ENCODE results near the gene PPP2R5E. TPM values are rescaled to one million over a fixed set of nuclear protein-coding genes. Genes with fewer than 3 reads are reported as not detected.
A peak's percentile ranks its signal among the peaks of the same experiment; 100 is the strongest.

Gene PPP2R5E
- total RNA-seq, 1 donor from 2014 or later, result 50.8 TPM

- no peak for DNase-seq (ENCODE audit: extremely low spot score, unreplicated experiment)
- Mint-ChIP-seq H3K36me3 (peaks cover 20% of the 10 kb centered on the region), H3K4me3 (no peak overlapping the region), H3K9me3 (no peaks in the 10 kb centered on the region), H3K27me3 (no peaks in the 10 kb centered on the region), H3K27ac (no peak overlapping the region), H3K4me1 (ENCODE audit: unreplicated experiment) (peaks cover 6% of the 10 kb centered on the region)
- TF ChIP-seq CTCF (conservative IDR thresholded peaks at IDR 0.05), result no peak
Measured at GRCh38 chr14:63404906-63405305, 138.3 kb downstream of the PPP2R5E start.

- H3K36me3 Mint-ChIP-seq, result peaks cover 28% of the 10 kb centered on the region
- TF ChIP-seq CTCF (conservative IDR thresholded peaks at IDR 0.05), result no peak
- no peaks in the 10 kb centered on the region for H3K9me3 Mint-ChIP-seq
- H3K4me1 Mint-ChIP-seq (ENCODE audit: unreplicated experiment), result peaks cover 6% of the 10 kb centered on the region
- H3K27me3 Mint-ChIP-seq, result no peaks in the 10 kb centered on the region
- peak overlapping the region; percentile 16 for H3K27ac Mint-ChIP-seq
- no peak for DNase-seq (ENCODE audit: extremely low spot score, unreplicated experiment)
- no peak overlapping the region for H3K4me3 Mint-ChIP-seq
Measured at GRCh38 chr14:63401646-63402045, 141.5 kb downstream of the PPP2R5E start.

- no peak for TF ChIP-seq CTCF (conservative IDR thresholded peaks at IDR 0.05)
- H3K36me3 Mint-ChIP-seq, result peaks cover 35% of the 10 kb centered on the region
- H3K4me1 Mint-ChIP-seq (ENCODE audit: unreplicated experiment), result peaks cover 15% of the 10 kb centered on the region
- DNase-seq (ENCODE audit: extremely low spot score, unreplicated experiment), result no peak
- no peaks in the 10 kb centered on the region for H3K27me3 Mint-ChIP-seq
- no peak overlapping the region for H3K27ac Mint-ChIP-seq
- no peak overlapping the region for H3K4me3 Mint-ChIP-seq
- no peaks in the 10 kb centered on the region for H3K9me3 Mint-ChIP-seq
Measured at GRCh38 chr14:63398952-63399351, 144.2 kb downstream of the PPP2R5E start.

GRCh38 chr14:63394841-63395240 lies 148.3 kb downstream of the PPP2R5E start:
- no peak overlapping the region for H3K27ac Mint-ChIP-seq
- TF ChIP-seq CTCF (conservative IDR thresholded peaks at IDR 0.05), result no peak
- peaks cover 15% of the 10 kb centered on the region for H3K4me1 Mint-ChIP-seq (ENCODE audit: unreplicated experiment)
- no peak for DNase-seq (ENCODE audit: extremely low spot score, unreplicated experiment)
- H3K4me3 Mint-ChIP-seq, result no peak overlapping the region
- no peaks in the 10 kb centered on the region for H3K27me3 Mint-ChIP-seq
- peaks cover 33% of the 10 kb centered on the region for H3K36me3 Mint-ChIP-seq
- no peaks in the 10 kb centered on the region for H3K9me3 Mint-ChIP-seq

GRCh38 chr14:63394432-63394831 lies 148.7 kb downstream of the PPP2R5E start:
- no peaks in the 10 kb centered on the region for H3K9me3 Mint-ChIP-seq
- H3K27me3 Mint-ChIP-seq, result no peaks in the 10 kb centered on the region
- no peak overlapping the region for H3K4me3 Mint-ChIP-seq
- no peak overlapping the region for H3K27ac Mint-ChIP-seq
- peaks cover 30% of the 10 kb centered on the region for H3K36me3 Mint-ChIP-seq
- no peak for DNase-seq (ENCODE audit: extremely low spot score, unreplicated experiment)
- TF ChIP-seq CTCF (conservative IDR thresholded peaks at IDR 0.05), result no peak
- H3K4me1 Mint-ChIP-seq (ENCODE audit: unreplicated experiment), result peaks cover 15% of the 10 kb centered on the region

- no peak for DNase-seq (ENCODE audit: extremely low spot score, unreplicated experiment)
- Mint-ChIP-seq H3K36me3 (peaks cover 29% of the 10 kb centered on the region), H3K9me3 (no peaks in the 10 kb centered on the region), H3K4me1 (ENCODE audit: unreplicated experiment) (peaks cover 15% of the 10 kb centered on the region), H3K27me3 (no peaks in the 10 kb centered on the region), H3K4me3 (no peak overlapping the region), H3K27ac (no peak overlapping the region)
- TF ChIP-seq CTCF (conservative IDR thresholded peaks at IDR 0.05), result no peak
Measured at GRCh38 chr14:63393012-63393411, 150.2 kb downstream of the PPP2R5E start.

Measured in type B pancreatic cell (in vitro differentiated cells).